ENCODE measurements around the gene PLEKHF1. TPM values are rescaled to one million over a fixed set of nuclear protein-coding genes. Genes with fewer than 3 reads are reported as not detected.

The PLEKHF1 gene
- total and polyA plus RNA-seq, 8 donors = 2.1 to 9.3 (median 4.4) TPM

GRCh38 chr19:29662604-29663404 is 2.5 kb upstream of the PLEKHF1 start:
- peak overlapping the region; percentile 34 to 86 (median 76) for H3K27ac ChIP-seq
- H3K27me3 ChIP-seq = no peaks in the 10 kb centered on the region
- FAIRE-seq (no peak), DNase-seq (peak; percentile 69 to 90 (median 78)), ATAC-seq (peak; percentile 15 to 55 (median 31))
- TF ChIP-seq, protein P1, sequence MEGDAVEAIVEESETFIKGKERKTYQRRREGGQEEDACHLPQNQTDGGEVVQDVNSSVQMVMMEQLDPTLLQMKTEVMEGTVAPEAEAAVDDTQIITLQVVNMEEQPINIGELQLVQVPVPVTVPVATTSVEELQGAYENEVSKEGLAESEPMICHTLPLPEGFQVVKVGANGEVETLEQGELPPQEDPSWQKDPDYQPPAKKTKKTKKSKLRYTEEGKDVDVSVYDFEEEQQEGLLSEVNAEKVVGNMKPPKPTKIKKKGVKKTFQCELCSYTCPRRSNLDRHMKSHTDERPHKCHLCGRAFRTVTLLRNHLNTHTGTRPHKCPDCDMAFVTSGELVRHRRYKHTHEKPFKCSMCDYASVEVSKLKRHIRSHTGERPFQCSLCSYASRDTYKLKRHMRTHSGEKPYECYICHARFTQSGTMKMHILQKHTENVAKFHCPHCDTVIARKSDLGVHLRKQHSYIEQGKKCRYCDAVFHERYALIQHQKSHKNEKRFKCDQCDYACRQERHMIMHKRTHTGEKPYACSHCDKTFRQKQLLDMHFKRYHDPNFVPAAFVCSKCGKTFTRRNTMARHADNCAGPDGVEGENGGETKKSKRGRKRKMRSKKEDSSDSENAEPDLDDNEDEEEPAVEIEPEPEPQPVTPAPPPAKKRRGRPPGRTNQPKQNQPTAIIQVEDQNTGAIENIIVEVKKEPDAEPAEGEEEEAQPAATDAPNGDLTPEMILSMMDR (IDR thresholded peaks at IDR 0.05) = no peak
- H3K9me3 ChIP-seq = no peaks in the 10 kb centered on the region
- WGBS, 2 donors = 7 to 12% methylated on average over 17 of the region's 17 CpGs
- peaks cover 21 to 36% (median 23%) of the 10 kb centered on the region in 3 donors for H3K4me1 ChIP-seq
- H3K36me3 ChIP-seq = no peaks in the 10 kb centered on the region
- intact Hi-C loops (cut with DNase I) = loop anchor here in 1 of 3 donors (10.0 kb wide), 1 partner anchor 48 kb away; no protein-coding TSS in a partner anchor
- H3K4me3 ChIP-seq = peak overlapping the region in 1 of 4 donors; percentile 8

- WGBS, 2 donors = 85 to 90% methylated on average over 19 of the region's 19 CpGs
- Histone ChIP-seq H3K9me3 (no peaks in the 10 kb centered on the region), H3K27me3 (no peaks in the 10 kb centered on the region), H3K36me3 (no peaks in the 10 kb centered on the region), H3K27ac (peak overlapping the region in 2 of 4 donors; percentile 82 to 86), H3K4me3 (peak overlapping the region in 1 of 4 donors; percentile 91), H3K4me1 (peaks cover 21 to 40% (median 23%) of the 10 kb centered on the region in 3 donors)
- DNase-seq (peak in 2 of 6 donors; percentile 50 to 72), ATAC-seq (no peak), FAIRE-seq (no peak)
- TF ChIP-seq, protein P1 (IDR thresholded peaks at IDR 0.05) = no peak
- intact Hi-C loops (cut with DNase I) = loop anchor here in 1 of 3 donors (10.0 kb wide), 1 partner anchor 49 kb away; no protein-coding TSS in a partner anchor
Measured at GRCh38 chr19:29663861-29664752, 1.2 kb upstream of the PLEKHF1 start.

GRCh38 chr19:29664753-29665214 is 477 bp upstream of the PLEKHF1 start:
- H3K9me3 ChIP-seq = no peaks in the 10 kb centered on the region
- intact Hi-C loops (cut with DNase I) = loop anchor here in 1 of 3 donors (10.0 kb wide), 1 partner anchor 50 kb away; no protein-coding TSS in a partner anchor
- peaks cover 21 to 40% (median 23%) of the 10 kb centered on the region in 3 donors for H3K4me1 ChIP-seq
- ATAC-seq (peak in 3 of 4 donors; percentile 3 to 27 (median 26)), DNase-seq (no peak), FAIRE-seq (no peak)
- 31 to 42% methylated on average over 16 to 22 of the region's 22 CpGs for WGBS, 2 donors
- no peaks in the 10 kb centered on the region for H3K27me3 ChIP-seq
- H3K4me3 ChIP-seq = peak overlapping the region; percentile 63 to 95 (median 86)
- TF ChIP-seq, protein P1 (IDR thresholded peaks at IDR 0.05) = no peak
- no peaks in the 10 kb centered on the region for H3K36me3 ChIP-seq
- H3K27ac ChIP-seq = peak overlapping the region in 3 of 4 donors; percentile 57 to 86 (median 60)

GRCh38 chr19:29665826-29666577 is 741 bp downstream of the PLEKHF1 start:
- H3K4me1 ChIP-seq = peaks cover 21 to 40% (median 23%) of the 10 kb centered on the region in 3 donors
- no peak for FAIRE-seq
- intact Hi-C loops (cut with DNase I) = loop anchor here in 1 of 3 donors (10.0 kb wide), 1 partner anchor 51 kb away; no protein-coding TSS in a partner anchor

More at GRCh38 chr19:29665826-29666577, 741 bp downstream of the PLEKHF1 start:
- ATAC-seq = peak; percentile 20 to 37 (median 30)
- TF ChIP-seq, protein P1 (IDR thresholded peaks at IDR 0.05) = no peak
- peak in 2 of 6 donors; percentile 44 to 65 for DNase-seq
- H3K9me3 ChIP-seq = no peaks in the 10 kb centered on the region
- H3K36me3 ChIP-seq = no peaks in the 10 kb centered on the region
- H3K4me3 ChIP-seq = peak overlapping the region; percentile 63 to 95 (median 86)
- WGBS, 2 donors = 7 to 11% methylated on average over 30 of the region's 30 CpGs
- peak overlapping the region; percentile 26 to 85 (median 64) for H3K27ac ChIP-seq
- no peaks in the 10 kb centered on the region for H3K27me3 ChIP-seq

All from pancreas (tissue), 10 donors.